HG02588 (cell line): ENCODE results near the gene MRPS34.

Source experiments
- ATAC-seq: cut with Tn5 transposase; IDR thresholded peaks from one replicate; pipeline ENCODE4 v1.9.1; 2021; ENCODE audit warnings: mild to moderate bottlenecking, moderate library complexity; ENCODE audit not compliant: unreplicated experiment

The MRPS34 gene

DNA sequence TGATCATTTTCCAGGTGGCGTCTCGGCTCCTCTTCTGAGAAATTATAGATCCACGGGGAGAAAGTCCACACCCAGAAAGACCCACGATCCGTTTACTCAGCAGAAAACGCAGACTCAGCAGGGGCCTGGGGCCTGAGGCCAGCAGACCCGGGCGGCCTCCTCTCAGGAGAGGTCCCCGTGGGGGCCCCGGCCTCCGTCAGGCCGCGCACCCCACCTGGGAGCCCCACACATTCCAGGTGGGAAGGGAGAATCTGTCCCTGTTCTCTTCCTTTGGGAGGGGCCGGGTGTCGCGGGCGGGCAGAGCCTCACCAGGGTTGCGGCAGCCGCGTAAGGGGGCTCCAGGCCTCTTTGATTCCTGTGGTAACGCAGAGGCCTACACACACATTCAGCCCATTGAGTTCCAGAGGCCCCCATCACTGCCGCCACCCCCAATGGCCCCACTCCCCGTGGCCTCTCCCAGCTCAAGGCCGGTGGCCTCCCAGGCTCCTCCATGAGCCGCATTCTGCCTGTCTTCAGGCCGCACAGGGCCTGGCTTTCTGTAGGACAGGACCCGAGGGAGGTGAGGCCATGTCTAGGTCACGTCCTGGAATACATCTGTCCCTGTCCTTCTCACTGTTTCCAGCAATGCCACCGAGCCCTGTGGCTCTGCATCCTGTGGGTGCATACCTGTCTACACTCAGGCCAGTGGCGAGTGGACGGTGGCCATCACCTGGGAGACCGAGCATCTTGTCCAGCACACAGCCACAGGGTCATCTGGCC is 22.2 kb upstream of the MRPS34 start:
- no peak for ATAC-seq

DNA sequence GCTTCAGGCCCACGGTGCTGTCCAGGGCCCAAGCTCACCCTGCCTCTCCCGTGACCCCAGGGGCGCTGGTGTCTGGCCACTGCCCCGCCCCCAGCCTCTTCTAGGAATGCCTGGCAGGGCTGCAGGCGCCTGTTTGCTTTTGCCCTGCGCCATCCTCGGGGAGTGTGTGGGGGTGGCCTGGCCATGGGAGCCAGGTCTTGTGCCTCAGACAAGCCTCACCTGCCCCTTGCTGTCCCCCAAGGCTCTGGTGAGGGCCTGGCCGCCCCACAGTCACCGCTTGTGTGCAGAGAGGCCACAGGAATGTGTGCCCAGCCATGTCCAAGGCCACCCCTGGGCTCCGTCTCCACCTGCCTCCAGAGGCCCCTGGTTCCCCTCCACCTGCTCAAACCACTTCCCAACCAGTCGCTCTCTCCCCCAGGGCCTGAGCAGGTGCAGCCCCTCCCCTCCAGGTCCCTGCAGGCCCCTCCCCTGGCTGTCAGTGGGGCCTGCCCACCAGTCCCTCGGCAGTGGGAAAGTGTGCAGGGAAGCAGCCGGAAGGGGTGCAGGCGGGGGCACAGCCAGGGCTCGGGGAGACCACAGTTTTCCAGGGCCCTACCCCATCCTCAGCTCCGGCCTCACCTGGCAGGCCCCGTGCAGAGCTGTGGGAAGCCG is 21.4 kb upstream of the MRPS34 start:
- no peak for ATAC-seq

DNA sequence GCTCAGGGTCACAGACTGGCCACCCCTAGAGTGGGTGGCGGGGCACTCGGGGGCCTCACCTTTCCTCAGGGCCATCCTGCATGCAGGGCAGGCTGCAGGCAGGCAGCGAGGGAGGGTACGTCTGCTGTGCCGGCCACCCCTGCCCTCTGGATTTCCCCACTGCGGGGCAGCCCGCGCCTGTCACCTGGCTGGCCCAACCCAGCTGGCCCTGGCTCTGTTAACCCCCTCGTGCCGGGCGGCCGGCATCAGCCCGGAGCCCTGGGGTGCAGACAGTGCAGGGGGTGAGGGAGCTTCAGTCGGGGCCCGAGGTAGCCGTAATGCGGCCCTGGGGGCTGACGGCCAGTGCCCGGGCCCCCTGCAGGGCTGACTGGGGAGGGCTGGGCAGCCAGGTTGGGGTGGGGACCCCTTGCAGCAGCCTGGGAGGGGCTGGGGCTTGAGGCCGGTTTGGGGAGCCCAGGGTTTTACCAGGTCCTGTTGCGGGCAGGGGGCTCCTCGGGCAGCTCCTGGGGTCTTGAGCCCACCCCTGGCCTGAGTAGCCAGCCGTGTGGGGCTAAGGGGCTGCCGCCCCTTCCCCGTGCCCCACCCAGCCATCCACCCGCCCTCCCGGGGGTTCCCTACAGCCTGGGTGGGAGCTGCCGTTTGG is 20.8 kb upstream of the MRPS34 start, which contains the start of gene IGFALS:
Gene IGFALS (minus strand): TSS at position 128 of the 643 bp plus-strand sequence. CDS start 53 bp downstream, at position 75.
- no peak for ATAC-seq

DNA sequence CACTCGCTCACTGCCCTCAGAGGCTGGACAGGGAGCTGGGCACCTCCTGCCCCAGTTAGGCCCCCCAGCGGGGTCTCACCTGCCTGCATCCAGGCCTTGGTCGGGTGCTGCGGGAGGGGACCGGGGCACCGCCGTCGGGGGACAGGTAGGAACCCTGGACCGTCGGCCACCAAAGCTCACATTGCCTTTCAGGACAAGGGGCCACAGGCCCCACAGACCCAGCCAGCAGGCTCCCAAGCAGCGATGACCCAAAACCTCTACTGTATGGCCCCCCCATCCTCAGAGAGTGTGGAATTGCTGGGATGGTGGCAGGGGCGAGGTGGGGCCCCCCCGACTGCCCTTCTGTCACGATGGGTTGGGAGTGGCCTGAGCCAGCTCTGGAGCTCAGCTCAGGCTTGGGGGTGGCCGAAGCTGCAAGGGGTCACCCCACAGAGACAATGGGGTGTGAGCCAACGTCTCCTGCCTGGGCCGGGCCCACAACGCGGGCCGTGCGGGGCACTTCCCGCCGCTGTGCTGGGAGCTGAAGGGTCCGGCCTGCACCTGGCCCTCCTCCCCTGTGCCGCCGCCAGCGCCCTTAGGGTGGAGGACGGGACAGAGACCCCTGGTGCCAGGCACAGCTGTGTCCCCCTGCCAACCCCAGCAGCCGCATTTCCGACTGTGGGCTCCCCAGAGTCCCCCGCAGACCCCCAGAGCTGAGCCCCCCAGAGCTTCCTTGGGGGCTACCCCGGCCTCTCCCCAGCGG is 20.1 kb upstream of the MRPS34 start:
- no peak for ATAC-seq

DNA sequence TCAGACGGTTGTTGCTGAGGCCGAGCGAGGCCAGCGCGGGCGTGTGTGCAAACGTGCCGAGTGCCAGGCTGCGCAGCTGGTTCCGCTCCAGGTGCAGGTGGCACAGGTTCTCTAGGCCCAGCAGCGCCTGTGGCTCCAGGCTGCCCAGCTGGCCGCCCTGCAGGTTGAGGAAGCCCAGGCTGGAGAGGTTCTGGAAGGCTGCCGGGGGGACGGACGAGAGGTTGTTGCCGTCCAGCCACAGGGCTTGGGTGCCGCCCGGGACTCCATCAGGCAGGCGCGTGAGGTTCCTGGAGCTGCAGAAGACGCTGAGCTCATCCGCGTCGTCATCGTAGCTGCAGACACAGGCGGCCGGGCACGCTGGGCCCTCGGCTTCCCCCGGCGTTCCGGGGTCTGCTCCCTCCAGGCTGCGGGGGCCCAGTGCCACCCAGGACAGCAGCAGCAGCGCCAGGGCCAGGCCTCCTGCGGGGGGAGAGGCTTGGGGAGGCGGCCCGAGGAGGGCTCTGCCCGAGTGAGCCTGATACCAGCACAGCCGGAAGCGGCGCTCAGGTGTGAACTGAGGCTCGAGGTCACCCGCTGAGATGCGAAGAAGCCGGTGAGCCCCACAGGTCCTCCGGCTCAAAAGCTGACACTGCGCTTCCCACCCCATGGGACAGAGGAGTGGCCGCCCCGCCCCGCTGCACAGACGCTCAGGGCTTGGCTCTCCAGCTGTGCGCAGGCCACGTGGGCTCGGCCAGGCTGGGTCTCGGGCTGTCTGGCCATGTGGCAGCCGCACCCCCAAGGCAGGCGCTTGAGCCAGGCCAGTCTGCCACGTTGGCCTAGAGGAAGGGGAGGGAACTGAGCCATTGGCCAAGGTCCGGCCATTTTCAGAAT is 19.2 kb upstream of the MRPS34 start:
- ATAC-seq: no peak

DNA sequence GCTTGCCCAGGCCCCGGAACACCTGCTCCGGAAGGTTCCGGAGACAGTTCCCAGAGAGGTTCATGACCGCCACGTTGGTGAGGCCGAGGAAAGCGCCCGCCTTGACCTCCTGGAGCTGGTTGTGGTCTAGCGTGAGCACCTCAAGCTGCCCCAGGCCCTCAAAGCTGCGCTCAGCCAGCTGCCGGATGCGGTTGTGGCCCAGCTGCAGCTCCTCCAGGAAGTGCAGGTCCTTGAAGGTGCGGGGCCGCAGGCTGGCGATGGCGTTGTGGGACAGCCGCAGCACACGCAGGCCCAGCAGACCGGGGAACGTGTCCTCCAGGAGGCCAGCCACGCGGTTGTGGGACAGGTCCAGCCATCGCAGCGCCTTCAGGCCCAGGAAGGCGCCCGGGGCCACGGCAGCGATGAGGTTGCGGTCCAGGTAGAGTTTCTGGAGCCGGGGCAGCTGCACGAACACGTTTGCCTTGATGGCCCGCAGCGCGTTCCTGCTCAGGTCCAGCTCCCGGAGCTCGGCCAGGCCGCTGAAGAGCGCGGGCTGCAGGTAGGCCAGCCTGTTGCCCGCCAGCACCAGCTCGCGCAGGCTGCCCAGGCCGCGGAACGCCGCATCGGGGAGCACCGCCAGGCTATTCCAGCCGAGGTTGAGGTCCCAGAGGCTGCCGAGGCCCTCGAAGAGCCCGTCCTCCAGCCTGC is 18.5 kb upstream of the MRPS34 start:
- ATAC-seq: no peak

DNA sequence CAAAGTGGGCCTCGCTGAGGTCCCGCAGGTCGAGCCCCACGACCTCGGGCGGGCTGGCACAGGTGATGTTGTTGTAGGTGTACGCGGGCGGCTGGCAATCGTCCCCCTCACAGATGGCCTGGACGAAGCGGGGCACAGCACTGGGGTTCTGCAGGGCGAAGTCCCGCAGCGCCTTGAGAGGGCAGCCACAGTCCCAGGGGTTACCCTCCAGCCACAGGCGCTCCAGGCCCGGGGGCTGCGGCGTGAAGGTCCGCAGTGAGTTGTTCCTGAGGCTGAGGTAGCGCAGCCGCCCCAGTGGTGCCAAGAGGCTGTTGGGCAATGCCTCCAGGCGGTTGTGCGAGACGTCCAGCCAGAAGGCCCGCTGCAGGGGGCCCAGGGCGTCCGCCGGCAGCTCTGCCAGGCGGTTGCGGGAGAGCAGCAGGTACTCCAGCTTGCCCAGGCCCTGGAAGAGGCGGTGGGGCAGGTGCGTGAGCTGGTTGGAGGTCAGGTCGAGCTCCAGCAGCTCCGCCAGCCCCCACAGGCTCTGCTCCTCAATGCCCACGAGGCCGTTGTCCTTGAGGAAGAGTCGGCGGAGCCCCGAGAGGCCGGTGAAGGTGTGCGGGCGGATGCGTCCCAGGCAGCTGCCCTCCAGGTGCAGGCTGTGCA is 17.8 kb upstream of the MRPS34 start:
- ATAC-seq: no peak

DNA sequence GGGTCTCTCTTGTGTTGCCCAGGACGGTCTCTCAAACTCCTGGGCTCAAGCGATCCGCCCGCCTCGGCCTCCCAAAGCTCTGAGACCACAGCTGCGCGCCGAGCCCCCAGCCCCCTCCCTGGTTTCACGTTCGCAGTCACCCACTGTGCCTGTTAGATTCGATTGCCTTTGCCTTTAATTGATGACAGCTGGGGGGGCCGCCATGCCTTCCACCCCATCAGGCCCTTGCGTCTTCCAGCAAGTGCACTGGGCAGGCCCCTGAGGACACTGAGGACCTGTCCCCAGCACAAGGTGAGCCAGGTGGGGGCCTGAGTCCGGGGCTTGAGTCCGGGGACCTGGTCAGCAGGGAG is 17.3 kb upstream of the MRPS34 start:
- ATAC-seq: no peak

DNA sequence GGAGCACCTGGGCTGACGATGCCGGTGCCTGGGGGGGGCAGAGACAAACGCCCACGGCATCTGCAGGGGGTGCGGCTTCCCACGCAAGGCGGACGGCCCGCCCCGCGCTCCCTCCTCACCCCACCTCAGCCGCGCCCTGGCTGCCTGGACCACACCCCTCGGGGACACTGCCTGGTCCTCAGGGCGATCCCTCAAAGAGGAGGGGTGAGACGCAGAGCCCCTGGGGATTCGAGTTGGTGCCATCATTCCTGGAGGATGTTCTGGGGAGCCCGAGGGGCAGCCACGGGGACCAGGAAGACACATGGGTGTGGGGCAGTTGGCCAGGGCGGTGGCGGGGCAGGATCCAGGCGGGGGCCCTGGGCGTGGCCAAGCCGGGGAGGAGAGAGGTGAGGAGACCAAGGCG is 16.7 kb upstream of the MRPS34 start:
- no peak for ATAC-seq

DNA sequence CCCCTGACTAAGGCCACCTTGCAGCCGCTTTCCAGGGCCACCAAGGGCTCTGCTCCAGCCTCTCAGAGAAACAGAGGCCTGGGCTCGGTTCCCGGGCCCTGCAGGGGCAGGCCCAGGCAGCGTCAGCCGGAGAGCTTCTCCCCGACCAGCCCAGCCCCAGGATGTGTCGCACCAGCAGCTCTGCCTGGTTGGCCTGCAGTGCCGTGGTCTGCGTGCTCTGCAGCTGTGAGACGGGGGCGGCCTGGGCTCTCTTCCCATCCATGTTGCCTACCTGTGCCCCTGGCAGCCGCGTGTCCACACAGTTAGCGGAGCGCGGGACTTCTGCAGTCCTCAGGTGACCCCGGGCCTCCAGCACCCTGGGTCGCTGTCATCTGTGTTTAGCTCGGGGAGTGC is 15.8 kb upstream of the MRPS34 start:
- ATAC-seq: no peak

DNA sequence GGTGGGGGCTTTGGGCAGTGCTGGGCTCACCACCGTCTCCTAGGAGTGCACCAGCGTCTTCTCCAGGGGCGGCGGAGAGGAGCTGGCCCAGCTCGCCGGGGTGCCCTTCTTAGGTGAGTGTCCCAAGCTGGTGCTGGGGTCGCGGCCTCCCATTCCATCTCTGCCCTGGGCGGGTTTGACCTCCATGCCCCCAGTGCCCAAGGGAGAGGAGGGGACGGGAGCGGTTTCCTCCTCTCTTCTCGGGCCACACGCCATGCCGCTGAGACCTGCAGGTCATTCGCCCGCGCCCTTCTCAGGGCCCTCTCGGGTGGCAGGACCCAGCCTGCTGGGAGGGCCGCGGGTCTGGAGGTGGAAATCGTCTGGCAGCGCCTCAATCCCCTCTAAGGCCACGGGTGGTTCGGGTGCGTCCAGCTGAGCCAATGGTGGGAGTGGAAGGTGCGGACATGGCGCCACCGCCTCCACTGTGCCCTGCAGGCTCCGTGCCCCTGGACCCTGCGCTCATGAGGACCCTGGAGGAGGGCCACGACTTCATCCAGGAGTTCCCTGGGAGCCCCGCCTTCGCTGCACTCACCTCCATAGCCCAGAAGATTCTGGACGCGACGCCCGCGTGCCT is 15.3 kb upstream of the MRPS34 start:
- ATAC-seq: no peak

DNA sequence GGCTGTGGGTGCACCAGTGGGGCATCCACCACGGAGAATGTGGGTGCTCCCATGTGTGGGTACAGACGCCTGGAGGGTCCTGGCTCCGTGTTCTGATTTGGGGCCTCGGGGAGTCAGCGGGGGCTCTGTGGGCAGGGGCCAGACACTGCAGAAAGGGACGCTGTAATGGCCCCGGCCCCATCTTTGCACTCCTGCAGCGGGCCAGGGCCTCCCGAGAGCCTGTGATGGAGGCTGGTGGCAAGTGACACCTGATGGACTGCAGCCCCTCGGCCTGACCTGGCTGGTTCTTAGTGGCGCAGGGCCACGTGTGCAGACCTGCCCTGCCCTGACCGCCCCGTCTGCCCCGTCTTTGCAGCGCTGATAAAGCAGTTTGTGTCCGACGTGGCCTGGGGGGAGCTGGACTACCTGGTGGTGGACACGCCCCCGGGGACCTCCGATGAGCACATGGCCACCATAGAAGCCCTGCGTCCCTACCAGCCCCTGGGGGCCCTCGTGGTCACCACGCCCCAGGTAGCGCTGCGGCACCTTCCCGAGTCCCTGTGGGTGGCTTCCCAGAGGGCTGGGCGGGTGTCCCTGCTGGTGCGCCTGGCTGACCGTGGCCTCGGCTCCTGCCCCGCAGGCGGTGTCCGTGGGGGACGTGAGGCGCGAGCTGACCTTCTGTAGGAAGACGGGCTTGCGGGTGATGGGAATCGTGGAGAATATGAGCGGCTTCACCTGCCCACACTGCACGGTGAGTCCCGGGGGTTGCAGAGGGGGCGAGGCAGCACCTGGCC is 14.6 kb upstream of the MRPS34 start:
- no peak for ATAC-seq

DNA sequence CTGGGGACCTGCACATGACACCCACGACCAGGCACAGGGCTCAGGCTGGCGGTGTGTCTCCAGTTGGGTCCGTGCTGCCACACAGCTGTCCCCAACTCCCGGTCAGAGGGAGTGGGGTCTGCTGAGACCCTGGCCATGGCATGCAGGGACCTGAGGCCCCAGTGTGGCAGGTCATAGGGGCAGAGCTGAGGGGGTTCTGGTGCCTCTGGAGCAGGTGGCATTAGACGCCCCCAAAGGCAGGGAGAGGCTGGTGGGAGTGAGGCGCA is 14.1 kb upstream of the MRPS34 start:
- ATAC-seq: no peak

DNA sequence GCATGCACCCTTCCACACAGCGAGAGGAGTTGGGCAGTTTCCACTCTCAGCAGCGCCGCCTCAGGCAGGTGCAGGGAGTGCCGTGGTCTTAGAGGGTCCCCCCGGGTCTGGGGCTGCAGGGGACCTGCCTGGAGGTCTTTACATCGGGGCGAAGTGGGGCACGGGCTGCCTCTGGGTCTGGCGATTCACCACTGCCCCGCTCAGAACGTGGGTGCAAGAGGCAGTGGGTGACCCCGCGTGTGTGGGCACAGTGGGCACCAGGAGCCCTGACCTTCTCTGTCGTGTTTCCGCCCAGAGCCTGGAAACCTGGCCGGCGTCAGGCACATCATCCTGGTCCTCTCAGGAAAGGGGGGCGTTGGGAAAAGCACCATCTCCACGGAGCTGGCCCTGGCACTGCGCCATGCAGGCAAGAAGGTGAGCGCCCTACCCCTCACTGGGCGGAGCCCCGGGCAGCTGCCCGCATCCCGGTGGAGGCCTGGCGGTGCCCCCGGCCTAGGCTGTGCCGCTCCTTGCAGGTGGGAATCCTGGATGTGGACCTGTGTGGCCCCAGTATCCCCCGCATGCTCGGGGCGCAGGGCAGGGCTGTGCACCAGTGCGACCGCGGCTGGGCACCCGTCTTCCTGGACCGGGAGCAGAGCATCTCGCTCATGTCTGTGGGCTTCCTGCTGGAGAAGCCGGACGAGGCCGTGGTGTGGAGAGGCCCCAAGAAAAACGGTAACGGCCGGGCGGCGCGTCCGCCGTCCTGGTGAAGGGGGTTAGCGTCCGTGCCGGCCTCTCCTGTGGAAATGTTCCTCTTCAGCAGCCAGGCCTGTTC is 13.5 kb upstream of the MRPS34 start:
- no peak for ATAC-seq

DNA sequence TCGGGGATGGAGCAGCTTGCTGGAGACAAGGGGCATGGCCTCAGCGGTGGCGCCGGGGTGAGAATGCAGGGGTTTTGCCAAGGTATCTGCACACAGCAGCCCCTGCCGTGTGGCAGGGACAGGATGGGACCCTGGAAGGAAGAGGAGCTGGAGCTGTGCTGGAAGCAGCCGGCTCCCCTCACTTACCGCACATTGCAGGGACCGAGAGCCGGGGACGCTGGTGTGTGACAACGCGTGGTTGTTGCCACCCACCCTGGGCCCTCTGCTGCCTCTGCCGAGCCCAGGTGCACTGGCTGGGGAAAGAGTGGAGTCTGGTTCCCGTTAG is 12.9 kb upstream of the MRPS34 start:
- ATAC-seq: no peak

DNA sequence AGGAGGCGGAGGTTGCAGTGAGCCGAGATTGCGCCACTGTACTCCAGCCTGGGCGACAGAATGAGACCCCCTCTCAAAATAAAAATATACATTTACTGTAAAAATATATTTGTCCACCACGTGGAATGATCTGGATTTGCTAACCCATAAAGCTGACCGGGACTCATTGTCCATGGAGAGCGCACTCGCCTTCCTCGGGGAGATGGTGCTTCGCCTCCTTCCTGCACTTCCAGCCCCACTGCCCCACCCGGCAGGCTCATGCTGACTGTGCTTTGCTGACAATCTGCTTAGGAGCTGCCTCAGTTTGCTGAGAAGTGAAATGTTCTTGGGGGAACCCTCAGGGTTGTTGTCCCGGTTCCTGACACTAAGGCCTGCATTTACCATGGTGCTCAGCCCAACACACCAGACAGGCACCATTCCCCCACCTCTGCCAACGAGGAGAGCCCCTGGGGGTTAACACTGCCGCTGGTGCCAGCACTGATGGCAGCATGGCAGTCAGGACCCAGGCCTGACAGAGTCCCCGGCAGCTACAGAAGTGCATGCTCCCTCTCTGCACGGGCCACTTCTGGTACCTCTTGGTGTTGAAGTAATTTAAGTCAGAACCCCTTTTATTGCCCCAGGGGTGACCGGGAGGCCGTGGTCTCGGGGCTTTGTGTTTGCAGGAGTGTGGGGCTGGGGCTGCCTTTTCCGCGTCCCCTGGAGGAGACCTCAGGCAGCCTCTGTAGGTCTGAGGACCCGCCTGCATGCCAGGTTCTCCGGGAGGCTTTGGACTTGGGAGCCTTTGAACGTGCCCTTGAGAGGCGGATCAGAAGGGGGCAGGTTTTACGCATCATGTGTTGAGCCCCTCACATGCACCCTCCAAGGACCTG is 12.3 kb upstream of the MRPS34 start:
- ATAC-seq: no peak
